Mononuclear cell (primary cell): Measurements from ENCODE around the gene DDA1. TPM values are rescaled to one million over a fixed set of nuclear protein-coding genes. Genes with fewer than 3 reads are reported as not detected.
A peak's percentile ranks its signal among the peaks of the same experiment; 100 is the strongest.
"Not testable (repeated sequence)": the region's sequence is repeated elsewhere in the genome, so short reads cannot be mapped to it uniquely, and the experiment has no call there.

ENCODE experiments used
- H3K27me3 ChIP-seq: 2 replicates; pipeline ENCODE4 v1.6.0; 2011; ENCODE audit warnings: low read length, control low read depth; ENCODE audit not compliant: insufficient read depth
- H3K4me1 ChIP-seq: 2 replicates; pipeline ENCODE4 v1.5.1; 2011; ENCODE audit warnings: mild to moderate bottlenecking, low read length, control low read depth; ENCODE audit not compliant: insufficient read depth
- H3K4me3 ChIP-seq: 2 replicates; pipeline ENCODE4 v1.5.1; 2011; ENCODE audit warnings: mild to moderate bottlenecking, low read length, moderate library complexity
- H3K9me3 ChIP-seq: 2 replicates; pipeline ENCODE4 v1.5.1; 2011; ENCODE audit warnings: low read depth, mild to moderate bottlenecking, control low read depth, low read length
- total RNA-seq: library from RNA; depleted of rRNA; stranded (reverse); fragments of >200 nt; gene quantifications from one replicate; pipeline ENCODE4 v1.2.3, GENCODE V29; 2012

The DDA1 gene
- total RNA-seq: 13.7 TPM

GRCh38 chr19:17309198-17309964 lies at the start of gene DDA1:
TSS of gene DDA1 (plus strand) at chr19:17309563. CDS start at chr19:17309655, 92 bp downstream.
- Histone ChIP-seq H3K4me3 (peak within 1 kb of the TSS; percentile 87), H3K4me1 (peaks cover 42% of the 10 kb centered on the region), H3K27me3 (no peaks in the 10 kb centered on the region), H3K9me3 (no peaks in the 10 kb centered on the region)

- Histone ChIP-seq H3K4me1 (peaks cover 1% of the 10 kb centered on the region), H3K9me3 (no peaks in the 10 kb centered on the region), H3K4me3 (no peak overlapping the region), H3K27me3 (no peaks in the 10 kb centered on the region)
These were observed 49.4 kb upstream of the DDA1 start for GRCh38 chr19:17259934-17260333.

- Histone ChIP-seq H3K9me3 (no peaks in the 10 kb centered on the region), H3K27me3 (no peaks in the 10 kb centered on the region), H3K4me1 (peaks cover 4% of the 10 kb centered on the region), H3K4me3 (no peak overlapping the region)
These were observed 48.5 kb upstream of the DDA1 start for GRCh38 chr19:17260842-17261325.

- Histone ChIP-seq H3K9me3 (no peaks in the 10 kb centered on the region), H3K4me1 (peaks cover 14% of the 10 kb centered on the region), H3K27me3 (no peaks in the 10 kb centered on the region), H3K4me3 (no peak overlapping the region)
These were observed 46.8 kb upstream of the DDA1 start for GRCh38 chr19:17262557-17262956.

- Histone ChIP-seq H3K27me3 (no peaks in the 10 kb centered on the region), H3K4me3 (no peak overlapping the region), H3K4me1 (peaks cover 25% of the 10 kb centered on the region), H3K9me3 (no peaks in the 10 kb centered on the region)
These were observed 45.4 kb upstream of the DDA1 start for GRCh38 chr19:17263712-17264640.

- no peak within 1 kb of the TSS for H3K4me3 ChIP-seq
- H3K4me1 ChIP-seq: peaks cover 25% of the 10 kb centered on the region
- H3K27me3 ChIP-seq: no peaks in the 10 kb centered on the region
- H3K9me3 ChIP-seq: no peaks in the 10 kb centered on the region
These were observed 44.8 kb upstream of the DDA1 start, which contains the start of gene USHBP1 for GRCh38 chr19:17264641-17264979. TSS of gene USHBP1 (minus strand) at chr19:17264745. CDS start at chr19:17264299, 446 bp downstream.

GRCh38 chr19:17266026-17266425 lies 43.3 kb upstream of the DDA1 start:
- no peaks in the 10 kb centered on the region for H3K9me3 ChIP-seq
- H3K4me1 ChIP-seq: peaks cover 25% of the 10 kb centered on the region
- H3K27me3 ChIP-seq: no peaks in the 10 kb centered on the region
- no peak overlapping the region for H3K4me3 ChIP-seq

- Histone ChIP-seq H3K4me3 (no peak overlapping the region), H3K9me3 (no peaks in the 10 kb centered on the region), H3K4me1 (peaks cover 25% of the 10 kb centered on the region), H3K27me3 (no peaks in the 10 kb centered on the region)
These were observed 42.8 kb upstream of the DDA1 start for GRCh38 chr19:17266589-17266974.

GRCh38 chr19:17266975-17267788 lies 42.2 kb upstream of the DDA1 start, which contains the start of gene BABAM1:
TSS of gene BABAM1 (plus strand) at chr19:17267443. CDS start at chr19:17268807, 1,364 bp downstream.
- peak within 1 kb of the TSS; percentile 94 for H3K4me3 ChIP-seq
- H3K4me1 ChIP-seq: peaks cover 25% of the 10 kb centered on the region
- H3K27me3 ChIP-seq: no peaks in the 10 kb centered on the region
- no peaks in the 10 kb centered on the region for H3K9me3 ChIP-seq

GRCh38 chr19:17268754-17269153 lies 40.6 kb upstream of the DDA1 start:
- no peak overlapping the region for H3K4me3 ChIP-seq
- H3K4me1 ChIP-seq: peaks cover 25% of the 10 kb centered on the region
- H3K9me3 ChIP-seq: no peaks in the 10 kb centered on the region
- H3K27me3 ChIP-seq: no peaks in the 10 kb centered on the region

GRCh38 chr19:17274892-17275291 lies 34.5 kb upstream of the DDA1 start:
- not testable (repeated sequence) for H3K4me3 ChIP-seq, H3K9me3 ChIP-seq, H3K27me3 ChIP-seq, H3K4me1 ChIP-seq

- Histone ChIP-seq H3K27me3 (no peaks in the 10 kb centered on the region), H3K4me1 (no peaks in the 10 kb centered on the region), H3K9me3 (no peaks in the 10 kb centered on the region), H3K4me3 (no peak overlapping the region)
These were observed 33.8 kb upstream of the DDA1 start for GRCh38 chr19:17275441-17276175.

GRCh38 chr19:17279436-17279835 lies 29.9 kb upstream of the DDA1 start:
- Histone ChIP-seq H3K4me3 (no peak overlapping the region), H3K4me1 (peaks cover 23% of the 10 kb centered on the region), H3K27me3 (no peaks in the 10 kb centered on the region), H3K9me3 (no peaks in the 10 kb centered on the region)
